Measurements from ENCODE around the gene SLC4A2.

- TF ChIP-seq POLR2AphosphoS5 (IDR thresholded peaks at IDR 0.05; ENCODE audit: low read depth, low read length), result no peak
- TF ChIP-seq TAF1 (IDR thresholded peaks at IDR 0.05; ENCODE audit: low read depth, low read length), result no peak
- no peak for TF ChIP-seq POLR2A (IDR thresholded peaks at IDR 0.05; ENCODE audit: low read depth, low read length)
- TF ChIP-seq SPI1 (IDR thresholded peaks at IDR 0.05; ENCODE audit: low read depth, low read length), result no peak
- TF ChIP-seq PAX5 (IDR thresholded peaks at IDR 0.05; ENCODE audit: insufficient read depth, low read length, severe bottlenecking), result no peak
- no peak for TF ChIP-seq POU2F2 (IDR thresholded peaks at IDR 0.05; ENCODE audit: low read depth, low read length)
Measured at GRCh38 chr7:151089893-151090730, 30.7 kb downstream of the SLC4A2 start.
